Activated CD8-positive, alpha-beta T cell treated with anti-CD3 and anti-CD28 coated beads for 36 hours (primary cell): ENCODE results near the gene PATJ. TPM values are rescaled to one million over a fixed set of nuclear protein-coding genes. Genes with fewer than 3 reads are reported as not detected.
"Not testable (repeated sequence)": the region's sequence is repeated elsewhere in the genome, so short reads cannot be mapped to it uniquely, and the experiment has no call there.

Source experiments
- ATAC-seq: fragments of 200-7000 bp; cut with Tn5 transposase; one replicate; pipeline ENCODE4 v1.10.0; 2021; ENCODE audit warnings: mild to moderate bottlenecking, moderate library complexity
- CTCF ChIA-PET: fragments of 350-600 bp; sonication (Branson Sonifier 250); formaldehyde crosslinking; loops from one replicate; lab custom pipeline; 2021; ENCODE audit warnings: antibody characterized with exemption; lab: Charles Lee
- POLR2A ChIA-PET: fragments of 350-600 bp; sonication (Branson Sonifier 250); formaldehyde crosslinking; loops from one replicate; lab custom pipeline; 2021; ENCODE audit warnings: antibody characterized with exemption; lab: Charles Lee
- DNase-seq: peaks from one replicate; pipeline ENCODE4 v3.0.0-alpha.2; 2020
- H3K27ac Mint-ChIP-seq: one replicate; pipeline ENCODE4 v1.8.0; 2021; ENCODE audit warnings: mild to moderate bottlenecking, mixed read lengths
- H3K27me3 Mint-ChIP-seq: one replicate; pipeline ENCODE4 v1.8.0; 2021; ENCODE audit warnings: mixed read lengths
- H3K36me3 Mint-ChIP-seq: one replicate; pipeline ENCODE4 v1.8.0; 2021; ENCODE audit warnings: low read depth, mixed read lengths
- H3K4me1 Mint-ChIP-seq: one replicate; pipeline ENCODE4 v1.8.0; 2021; ENCODE audit warnings: low read depth, mixed read lengths
- H3K4me3 Mint-ChIP-seq: one replicate; pipeline ENCODE4 v1.8.0; 2021; ENCODE audit warnings: mild to moderate bottlenecking, moderate library complexity, mixed read lengths
- H3K9me3 Mint-ChIP-seq: one replicate; pipeline ENCODE4 v1.8.0; 2021; ENCODE audit warnings: mixed read lengths
- CTCF ChIP-seq: fragments of 200-600 bp; IDR thresholded peaks from one replicate; pipeline ENCODE4 v1.8.0; 2022; ENCODE audit warnings: antibody characterized with exemption, mild to moderate bottlenecking
- intact Hi-C: fragments of 100-400 bp; cut with micrococcal nuclease; formaldehyde crosslinking; loops from one replicate; pipeline ENCODE4 v1.10.0; 2022
- total RNA-seq, 2 experiments: library from RNA; stranded (reverse); gene quantifications; one replicate each; pipeline ENCODE4 v1.2.3, GENCODE V29; 2021

Gene PATJ
- total RNA-seq, 2 experiments from 2014 or later, result 8.1 to 9.2 TPM

- H3K27me3 Mint-ChIP-seq, result peaks cover 4% of the 10 kb centered on the region
- H3K27ac Mint-ChIP-seq, result no peak overlapping the region
- no peaks in the 10 kb centered on the region for H3K36me3 Mint-ChIP-seq
- ATAC-seq (peak; percentile 42), DNase-seq (peak; percentile 55)
- H3K9me3 Mint-ChIP-seq, result no peaks in the 10 kb centered on the region
- no peaks in the 10 kb centered on the region for H3K4me1 Mint-ChIP-seq
- ChIA-PET CTCF (interaction anchor here (0.7 to 4.8 kb wide), 27 partner anchors 9 to 571 kb away, joined by 3 to 105 read pairs (median 3); no protein-coding TSS in a partner anchor), POLR2A (no interaction called here)
- H3K4me3 Mint-ChIP-seq, result no peak overlapping the region
- TF ChIP-seq CTCF, result peak; percentile 88
- intact Hi-C loops, result loop anchor here (1.0 kb wide), 1 partner anchor 232 kb away; no protein-coding TSS in a partner anchor
Observed at GRCh38 chr1:62175568-62176179, 433.4 kb downstream of the PATJ start.

- H3K4me1 Mint-ChIP-seq, result no peaks in the 10 kb centered on the region
Observed at GRCh38 chr1:62176597-62177312, 434.5 kb downstream of the PATJ start.

GRCh38 chr1:62177621-62178020 lies 435.3 kb downstream of the PATJ start:
- ChIA-PET POLR2A (no interaction called here), CTCF (no interaction called here)
- Mint-ChIP-seq H3K9me3 (no peaks in the 10 kb centered on the region), H3K36me3 (no peaks in the 10 kb centered on the region), H3K4me3 (no peak overlapping the region), H3K27ac (no peak overlapping the region), H3K27me3 (no peaks in the 10 kb centered on the region), H3K4me1 (no peaks in the 10 kb centered on the region)
- intact Hi-C loops, result no loop called here
- no peak for TF ChIP-seq CTCF
- DNase-seq (no peak), ATAC-seq (no peak)

More at GRCh38 chr1:62176597-62177312, 434.5 kb downstream of the PATJ start:
- POLR2A ChIA-PET, result no interaction called here
- CTCF ChIA-PET, result interaction anchor here (0.7 to 4.8 kb wide), 9 partner anchors 8 to 568 kb away, joined by 3 to 105 read pairs (median 6); no protein-coding TSS in a partner anchor
- intact Hi-C loops, result no loop called here
- TF ChIP-seq CTCF, result no peak
- no peak for ATAC-seq
- no peak for DNase-seq
- Mint-ChIP-seq H3K36me3 (no peaks in the 10 kb centered on the region), H3K4me3 (no peak overlapping the region), H3K27me3 (peaks cover 3% of the 10 kb centered on the region), H3K9me3 (no peaks in the 10 kb centered on the region), H3K27ac (no peak overlapping the region)

GRCh38 chr1:62178372-62178771 lies 436.1 kb downstream of the PATJ start:
- CTCF ChIA-PET, result no interaction called here
- Mint-ChIP-seq H3K36me3 (no peaks in the 10 kb centered on the region), H3K4me1 (no peaks in the 10 kb centered on the region), H3K27me3 (no peaks in the 10 kb centered on the region), H3K27ac (no peak overlapping the region), H3K4me3 (no peak overlapping the region), H3K9me3 (no peaks in the 10 kb centered on the region)
- POLR2A ChIA-PET, result no interaction called here
- ATAC-seq (no peak), DNase-seq (no peak)
- intact Hi-C loops, result no loop called here
- no peak for TF ChIP-seq CTCF

GRCh38 chr1:62180054-62180453 lies 437.8 kb downstream of the PATJ start:
- POLR2A ChIA-PET, result interaction anchor here (1.5 kb wide), 1 partner anchor 197 kb away, joined by 3 read pairs; no protein-coding TSS in a partner anchor
- intact Hi-C loops, H3K4me1 Mint-ChIP-seq, H3K27me3 Mint-ChIP-seq, CTCF ChIA-PET, ATAC-seq, H3K4me3 Mint-ChIP-seq, H3K27ac Mint-ChIP-seq, DNase-seq, H3K9me3 Mint-ChIP-seq, H3K36me3 Mint-ChIP-seq: not testable (repeated sequence)
